ENCODE data around the gene NPLOC4. TPM values are rescaled to one million over a fixed set of nuclear protein-coding genes. Genes with fewer than 3 reads are reported as not detected.

The NPLOC4 gene
- total and polyA plus RNA-seq, 2 of the 13 experiments (the other 11 are each of a cell fraction or from before 2014, with no cell fraction given) = 57.0 to 97.0 TPM

DNA sequence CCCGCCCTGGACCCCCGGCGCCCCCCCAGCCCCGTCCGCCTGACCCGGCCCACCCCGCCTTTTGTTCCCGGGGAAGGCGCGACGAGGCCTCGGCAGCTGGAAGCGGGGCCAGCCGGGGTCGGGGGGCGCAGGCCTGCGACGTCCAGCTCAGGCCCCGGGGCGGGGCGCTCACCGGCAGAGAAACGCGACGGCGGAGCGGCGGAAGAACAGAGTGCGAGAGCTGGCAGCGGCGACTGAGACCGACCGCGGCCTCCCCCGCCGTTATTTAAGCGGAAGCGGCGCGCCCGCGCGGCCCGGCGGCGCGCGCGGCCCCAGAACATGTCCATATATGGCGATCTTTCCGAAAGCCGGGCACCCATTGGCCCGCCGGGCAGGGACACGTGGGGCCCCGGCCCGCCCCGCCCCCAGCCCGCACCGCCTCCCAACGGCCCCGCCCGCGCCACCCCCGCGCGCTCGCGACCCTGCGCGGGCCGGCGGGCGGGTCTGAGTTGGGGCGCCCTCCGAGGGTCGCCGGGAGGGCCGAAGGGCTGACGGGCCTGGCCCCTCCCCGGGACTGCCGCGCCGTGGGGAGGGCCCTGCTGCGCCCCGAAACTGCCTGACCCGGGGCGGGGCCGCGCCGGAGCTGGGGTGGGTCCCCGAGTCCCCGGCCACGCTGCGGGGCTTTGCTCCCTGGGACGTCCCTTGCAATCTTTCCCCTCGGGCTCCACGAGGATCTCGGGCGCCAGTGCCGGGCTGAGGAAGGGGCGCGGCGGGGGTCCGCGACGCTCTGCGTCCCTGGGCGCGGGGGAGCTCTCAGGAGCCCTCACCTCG, 124.1 kb downstream of the NPLOC4 start, which contains the start of gene ACTG1 (continued):
- TF ChIP-seq ZNF510 (CRISPR knock-in tag; IDR thresholded peaks at IDR 0.05; ENCODE audit: low read depth) (peak; percentile 43; the same call in 1 of the 2 replicates), ZSCAN9 (CRISPR knock-in tag; IDR thresholded peaks at IDR 0.05; ENCODE audit: borderline replicate concordance) (peak; percentile 93; the same call in 1 of the 2 replicates), ZNF790 (CRISPR knock-in tag; IDR thresholded peaks at IDR 0.05; ENCODE audit: borderline replicate concordance) (peak; percentile 89; the same call in 1 of the 2 replicates), ZFP82 (CRISPR knock-in tag; IDR thresholded peaks at IDR 0.05; ENCODE audit: borderline replicate concordance) (peak; percentile 97; the same call in 1 of the 2 replicates), BORCS8-MEF2B (CRISPR knock-in tag; IDR thresholded peaks at IDR 0.05) (no peak), KLF6 (CRISPR knock-in tag; IDR thresholded peaks at IDR 0.05) (peak; percentile 84; the same call in 1 of the 2 replicates), MAFK (conservative IDR thresholded peaks at IDR 0.05 in 1 of 2, IDR thresholded peaks at IDR 0.05 in 1 of 2; ENCODE audit: low read length in 2 of 2) (no peak), HES4 (CRISPR knock-in tag; IDR thresholded peaks at IDR 0.05; ENCODE audit: borderline replicate concordance) (peak; percentile 97), MIER3 (CRISPR knock-in tag; IDR thresholded peaks at IDR 0.05; ENCODE audit: borderline replicate concordance) (no peak), MYNN (CRISPR knock-in tag; IDR thresholded peaks at IDR 0.05; ENCODE audit: low read depth) (no peak), NCOA2 (CRISPR knock-in tag; IDR thresholded peaks at IDR 0.05) (peak; percentile 22; the same call in 1 of the 2 replicates), ZNF496 (CRISPR knock-in tag; IDR thresholded peaks at IDR 0.05; ENCODE audit: insufficient replicate concordance) (no peak)
- TF ChIP-seq, protein P1, sequence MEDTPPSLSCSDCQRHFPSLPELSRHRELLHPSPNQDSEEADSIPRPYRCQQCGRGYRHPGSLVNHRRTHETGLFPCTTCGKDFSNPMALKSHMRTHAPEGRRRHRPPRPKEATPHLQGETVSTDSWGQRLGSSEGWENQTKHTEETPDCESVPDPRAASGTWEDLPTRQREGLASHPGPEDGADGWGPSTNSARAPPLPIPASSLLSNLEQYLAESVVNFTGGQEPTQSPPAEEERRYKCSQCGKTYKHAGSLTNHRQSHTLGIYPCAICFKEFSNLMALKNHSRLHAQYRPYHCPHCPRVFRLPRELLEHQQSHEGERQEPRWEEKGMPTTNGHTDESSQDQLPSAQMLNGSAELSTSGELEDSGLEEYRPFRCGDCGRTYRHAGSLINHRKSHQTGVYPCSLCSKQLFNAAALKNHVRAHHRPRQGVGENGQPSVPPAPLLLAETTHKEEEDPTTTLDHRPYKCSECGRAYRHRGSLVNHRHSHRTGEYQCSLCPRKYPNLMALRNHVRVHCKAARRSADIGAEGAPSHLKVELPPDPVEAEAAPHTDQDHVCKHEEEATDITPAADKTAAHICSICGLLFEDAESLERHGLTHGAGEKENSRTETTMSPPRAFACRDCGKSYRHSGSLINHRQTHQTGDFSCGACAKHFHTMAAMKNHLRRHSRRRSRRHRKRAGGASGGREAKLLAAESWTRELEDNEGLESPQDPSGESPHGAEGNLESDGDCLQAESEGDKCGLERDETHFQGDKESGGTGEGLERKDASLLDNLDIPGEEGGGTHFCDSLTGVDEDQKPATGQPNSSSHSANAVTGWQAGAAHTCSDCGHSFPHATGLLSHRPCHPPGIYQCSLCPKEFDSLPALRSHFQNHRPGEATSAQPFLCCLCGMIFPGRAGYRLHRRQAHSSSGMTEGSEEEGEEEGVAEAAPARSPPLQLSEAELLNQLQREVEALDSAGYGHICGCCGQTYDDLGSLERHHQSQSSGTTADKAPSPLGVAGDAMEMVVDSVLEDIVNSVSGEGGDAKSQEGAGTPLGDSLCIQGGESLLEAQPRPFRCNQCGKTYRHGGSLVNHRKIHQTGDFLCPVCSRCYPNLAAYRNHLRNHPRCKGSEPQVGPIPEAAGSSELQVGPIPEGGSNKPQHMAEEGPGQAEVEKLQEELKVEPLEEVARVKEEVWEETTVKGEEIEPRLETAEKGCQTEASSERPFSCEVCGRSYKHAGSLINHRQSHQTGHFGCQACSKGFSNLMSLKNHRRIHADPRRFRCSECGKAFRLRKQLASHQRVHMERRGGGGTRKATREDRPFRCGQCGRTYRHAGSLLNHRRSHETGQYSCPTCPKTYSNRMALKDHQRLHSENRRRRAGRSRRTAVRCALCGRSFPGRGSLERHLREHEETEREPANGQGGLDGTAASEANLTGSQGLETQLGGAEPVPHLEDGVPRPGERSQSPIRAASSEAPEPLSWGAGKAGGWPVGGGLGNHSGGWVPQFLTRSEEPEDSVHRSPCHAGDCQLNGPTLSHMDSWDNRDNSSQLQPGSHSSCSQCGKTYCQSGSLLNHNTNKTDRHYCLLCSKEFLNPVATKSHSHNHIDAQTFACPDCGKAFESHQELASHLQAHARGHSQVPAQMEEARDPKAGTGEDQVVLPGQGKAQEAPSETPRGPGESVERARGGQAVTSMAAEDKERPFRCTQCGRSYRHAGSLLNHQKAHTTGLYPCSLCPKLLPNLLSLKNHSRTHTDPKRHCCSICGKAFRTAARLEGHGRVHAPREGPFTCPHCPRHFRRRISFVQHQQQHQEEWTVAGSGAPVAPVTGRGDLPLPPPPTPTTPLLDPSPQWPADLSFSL (CRISPR knock-in tag; IDR thresholded peaks at IDR 0.05) = no peak
- TF ChIP-seq, protein P2, sequence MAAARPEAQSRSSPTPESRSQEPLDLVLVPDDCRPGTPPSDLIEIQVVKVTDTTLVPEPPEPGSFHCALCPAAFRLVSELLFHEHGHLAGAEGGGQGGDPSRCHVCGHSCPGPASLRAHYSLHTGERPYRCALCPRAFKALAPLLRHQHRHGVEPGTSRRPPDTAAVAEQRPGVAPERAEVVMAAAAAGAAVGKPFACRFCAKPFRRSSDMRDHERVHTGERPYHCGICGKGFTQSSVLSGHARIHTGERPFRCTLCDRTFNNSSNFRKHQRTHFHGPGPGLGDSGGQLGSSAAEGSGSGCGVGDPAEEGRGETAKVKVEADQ (CRISPR knock-in tag; IDR thresholded peaks at IDR 0.05; ENCODE audit: borderline replicate concordance) = 0 out of 2 replicates have a peak, but pooled peaks have one; percentile 20
- TF ChIP-seq, protein P3, sequence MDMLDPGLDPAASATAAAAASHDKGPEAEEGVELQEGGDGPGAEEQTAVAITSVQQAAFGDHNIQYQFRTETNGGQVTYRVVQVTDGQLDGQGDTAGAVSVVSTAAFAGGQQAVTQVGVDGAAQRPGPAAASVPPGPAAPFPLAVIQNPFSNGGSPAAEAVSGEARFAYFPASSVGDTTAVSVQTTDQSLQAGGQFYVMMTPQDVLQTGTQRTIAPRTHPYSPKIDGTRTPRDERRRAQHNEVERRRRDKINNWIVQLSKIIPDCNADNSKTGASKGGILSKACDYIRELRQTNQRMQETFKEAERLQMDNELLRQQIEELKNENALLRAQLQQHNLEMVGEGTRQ (IDR thresholded peaks at IDR 0.05; ENCODE audit: low read depth, low read length) = peak; percentile 65
- TF ChIP-seq, protein P3 (CRISPR knock-in tag; IDR thresholded peaks at IDR 0.05; ENCODE audit: borderline replicate concordance) = peak; percentile 90; the same call in 1 of the 2 replicates
- TF ChIP-seq, protein P4, sequence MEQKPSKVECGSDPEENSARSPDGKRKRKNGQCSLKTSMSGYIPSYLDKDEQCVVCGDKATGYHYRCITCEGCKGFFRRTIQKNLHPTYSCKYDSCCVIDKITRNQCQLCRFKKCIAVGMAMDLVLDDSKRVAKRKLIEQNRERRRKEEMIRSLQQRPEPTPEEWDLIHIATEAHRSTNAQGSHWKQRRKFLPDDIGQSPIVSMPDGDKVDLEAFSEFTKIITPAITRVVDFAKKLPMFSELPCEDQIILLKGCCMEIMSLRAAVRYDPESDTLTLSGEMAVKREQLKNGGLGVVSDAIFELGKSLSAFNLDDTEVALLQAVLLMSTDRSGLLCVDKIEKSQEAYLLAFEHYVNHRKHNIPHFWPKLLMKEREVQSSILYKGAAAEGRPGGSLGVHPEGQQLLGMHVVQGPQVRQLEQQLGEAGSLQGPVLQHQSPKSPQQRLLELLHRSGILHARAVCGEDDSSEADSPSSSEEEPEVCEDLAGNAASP (CRISPR knock-in tag; IDR thresholded peaks at IDR 0.05; ENCODE audit: borderline replicate concordance) = peak; percentile 48; the same call in 1 of the 2 replicates

Measured in HepG2 (cell line).